K562 (cell line): ENCODE measurements around the gene TECPR2. TPM values are rescaled to one million over a fixed set of nuclear protein-coding genes. Genes with fewer than 3 reads are reported as not detected.

ENCODE experiments used
- BCOR ChIP-seq: fragments of 450-650 bp; IDR thresholded peaks from 2 replicates; pipeline ENCODE4 v1.6.1; 2016
- FOXP1 ChIP-seq: sonication (generic); formaldehyde crosslinking; IDR thresholded peaks from 2 replicates; pipeline ENCODE4 v1.8.0; 2022; ENCODE audit warnings: mild to moderate bottlenecking, missing genetic modification reagents
- GATAD2A ChIP-seq: fragments of 450-650 bp; IDR thresholded peaks from 2 replicates; pipeline ENCODE4 v1.6.1; 2017
- NRF1 ChIP-seq, 2 experiments: fragments of 450-650 bp; IDR thresholded peaks in 1 of 2; conservative IDR thresholded peaks in 1 of 2; 2 replicates each; pipeline ENCODE4 v1.6.1; 2014; ENCODE audit warnings: mild to moderate bottlenecking in 2 of 2
- RUNX1 ChIP-seq: sonication (generic); IDR thresholded peaks from 2 replicates; pipeline ENCODE4 v1.6.1; 2016; ENCODE audit warnings: antibody characterized with exemption, low read depth
- SIN3B ChIP-seq: fragments of 450-650 bp; IDR thresholded peaks from 2 replicates; pipeline ENCODE4 v1.6.1; 2017; ENCODE audit warnings: low read depth, mild to moderate bottlenecking, moderate library complexity
- ZBTB1 ChIP-seq: sonication (generic); formaldehyde crosslinking; IDR thresholded peaks from 2 replicates; pipeline ENCODE4 v1.8.1; 2023; ENCODE audit warnings: missing genetic modification reagents, low read depth, mild to moderate bottlenecking, borderline replicate concordance
- ZNF408 ChIP-seq: fragments of 250-450 bp; sonication (Bioruptor Pico); IDR thresholded peaks from 2 replicates; pipeline ENCODE4 v1.4.0; 2020; ENCODE audit warnings: low read depth, mild to moderate bottlenecking, moderate library complexity
- ZNF57 ChIP-seq: fragments of 450-650 bp; formaldehyde crosslinking; IDR thresholded peaks from 2 replicates; pipeline ENCODE4 v1.4.0; 2020; ENCODE audit warnings: mild to moderate bottlenecking, moderate library complexity
- polyA plus RNA-seq, 8 experiments: library from polyadenylated mRNA; depleted of rRNA in 4 of 8; stranded (reverse) in 5 of 8; unstranded in 3 of 8; fragments of >200 nt; fragmentation: Nextera tagmentation in 2 of 8; fragmentation: Illumina TruSeq in 1 of 8; extraction: Ambion mirVana in 2 of 8; extraction: Trizol in 1 of 8; gene quantifications; 2 replicates each; pipeline versions ENCODE4 v1.2.1 to v1.2.3, GENCODE V29; 2011 to 2014; ENCODE audit warnings: inconsistent platforms in 1 of 8, missing spikeins in 1 of 8
- total RNA-seq, 7 experiments: library from RNA; depleted of rRNA in 6 of 7; stranded (reverse); fragments of >200 nt in 6 of 7; fragmentation: Illumina TruSeq in 2 of 7; extraction: Trizol in 2 of 7; gene quantifications; 2 replicates each; pipeline versions ENCODE4 v1.2.1 to v1.2.3, GENCODE V29; 2011 to 2021; ENCODE audit warnings: low replicate concordance in 1 of 7
- TF ChIP-seq, protein P1 (sequence below), 2 experiments: fragments of 450-650 bp in 1 of 2; sonication (generic) in 1 of 2; formaldehyde crosslinking in 1 of 2; IDR thresholded peaks; 2 replicates each; pipeline versions ENCODE4 v1.7.1 to v1.9.0; 2016 to 2022; ENCODE audit warnings: inconsistent platforms in 1 of 2, mild to moderate bottlenecking in 1 of 2, missing genetic modification reagents in 1 of 2
- TF ChIP-seq, protein P2 (sequence below): fragments of 250-450 bp; sonication (Bioruptor Pico); IDR thresholded peaks from 2 replicates; pipeline ENCODE4 v1.8.0; 2022; ENCODE audit warnings: inconsistent platforms, mild to moderate bottlenecking, moderate library complexity, borderline replicate concordance
- TF ChIP-seq, protein P3 (sequence below): fragments of 250-450 bp; sonication (Bioruptor Pico); IDR thresholded peaks from 2 replicates; pipeline ENCODE4 v1.9.0; 2021; ENCODE audit warnings: mild to moderate bottlenecking, inconsistent platforms
- TF ChIP-seq, protein P4 (sequence below): sonication (generic); formaldehyde crosslinking; IDR thresholded peaks from 2 replicates; pipeline ENCODE4 v1.9.0; 2022; ENCODE audit warnings: mild to moderate bottlenecking, missing genetic modification reagents

TECPR2 gene
- total and polyA plus RNA-seq, 9 of the 15 experiments (the other 6 are each of a cell fraction or from before 2014, with no cell fraction given), result 0.04 to 3.0 (median 0.83) TPM

DNA sequence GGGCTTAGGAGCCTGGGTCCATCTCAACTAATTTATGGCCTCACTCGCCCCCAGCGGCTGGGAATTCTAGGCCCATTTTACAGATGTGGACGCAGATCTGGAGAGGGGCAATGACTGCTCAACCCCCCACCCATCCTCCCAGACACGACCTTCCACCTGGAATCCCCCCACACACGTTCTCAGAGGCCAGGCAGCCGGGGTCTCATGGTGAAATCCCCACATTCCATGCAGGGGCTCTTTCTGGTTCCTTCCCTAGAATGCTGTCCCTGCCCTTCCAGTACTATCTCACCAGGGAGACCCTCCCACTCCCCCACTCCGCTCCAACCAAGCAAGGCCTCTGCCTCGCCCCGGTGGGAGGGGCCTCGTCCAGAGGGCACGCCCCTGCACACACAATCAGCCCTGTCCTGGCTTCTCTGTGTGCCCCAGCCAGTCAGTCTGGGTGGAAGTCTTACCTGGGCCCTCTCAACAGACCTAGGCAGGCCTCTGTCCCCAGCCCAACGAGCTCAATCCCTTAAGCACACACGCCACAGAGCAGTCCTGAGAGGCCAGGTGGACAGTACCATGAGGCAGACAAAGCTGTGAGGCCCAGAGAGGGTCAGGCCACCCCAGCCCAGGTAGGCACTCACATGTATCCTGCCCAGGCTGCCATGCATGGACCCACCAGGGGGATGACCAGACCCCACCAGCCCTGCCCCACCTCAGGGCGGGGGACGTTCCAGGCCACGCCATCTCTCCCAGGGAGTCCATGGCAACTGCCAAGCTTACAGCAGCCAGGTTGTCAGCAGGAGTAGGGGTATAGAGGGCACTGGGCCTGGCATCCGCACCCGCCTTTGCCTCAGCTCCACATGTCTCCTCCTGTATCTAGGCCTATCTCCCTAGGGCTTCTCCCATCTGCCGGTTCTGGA lies 148.1 kb downstream of the TECPR2 start (continued):
- TF ChIP-seq, protein P1, sequence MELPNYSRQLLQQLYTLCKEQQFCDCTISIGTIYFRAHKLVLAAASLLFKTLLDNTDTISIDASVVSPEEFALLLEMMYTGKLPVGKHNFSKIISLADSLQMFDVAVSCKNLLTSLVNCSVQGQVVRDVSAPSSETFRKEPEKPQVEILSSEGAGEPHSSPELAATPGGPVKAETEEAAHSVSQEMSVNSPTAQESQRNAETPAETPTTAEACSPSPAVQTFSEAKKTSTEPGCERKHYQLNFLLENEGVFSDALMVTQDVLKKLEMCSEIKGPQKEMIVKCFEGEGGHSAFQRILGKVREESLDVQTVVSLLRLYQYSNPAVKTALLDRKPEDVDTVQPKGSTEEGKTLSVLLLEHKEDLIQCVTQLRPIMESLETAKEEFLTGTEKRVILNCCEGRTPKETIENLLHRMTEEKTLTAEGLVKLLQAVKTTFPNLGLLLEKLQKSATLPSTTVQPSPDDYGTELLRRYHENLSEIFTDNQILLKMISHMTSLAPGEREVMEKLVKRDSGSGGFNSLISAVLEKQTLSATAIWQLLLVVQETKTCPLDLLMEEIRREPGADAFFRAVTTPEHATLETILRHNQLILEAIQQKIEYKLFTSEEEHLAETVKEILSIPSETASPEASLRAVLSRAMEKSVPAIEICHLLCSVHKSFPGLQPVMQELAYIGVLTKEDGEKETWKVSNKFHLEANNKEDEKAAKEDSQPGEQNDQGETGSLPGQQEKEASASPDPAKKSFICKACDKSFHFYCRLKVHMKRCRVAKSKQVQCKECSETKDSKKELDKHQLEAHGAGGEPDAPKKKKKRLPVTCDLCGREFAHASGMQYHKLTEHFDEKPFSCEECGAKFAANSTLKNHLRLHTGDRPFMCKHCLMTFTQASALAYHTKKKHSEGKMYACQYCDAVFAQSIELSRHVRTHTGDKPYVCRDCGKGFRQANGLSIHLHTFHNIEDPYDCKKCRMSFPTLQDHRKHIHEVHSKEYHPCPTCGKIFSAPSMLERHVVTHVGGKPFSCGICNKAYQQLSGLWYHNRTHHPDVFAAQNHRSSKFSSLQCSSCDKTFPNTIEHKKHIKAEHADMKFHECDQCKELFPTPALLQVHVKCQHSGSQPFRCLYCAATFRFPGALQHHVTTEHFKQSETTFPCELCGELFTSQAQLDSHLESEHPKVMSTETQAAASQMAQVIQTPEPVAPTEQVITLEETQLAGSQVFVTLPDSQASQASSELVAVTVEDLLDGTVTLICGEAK (IDR thresholded peaks at IDR 0.05), result 0 out of 2 replicates have a peak, but pooled peaks have one; percentile 7
- TF ChIP-seq, protein P1 (CRISPR knock-in tag; IDR thresholded peaks at IDR 0.05), result no peak
- TF ChIP-seq ZNF57, result no peak
- peak; percentile 14 to 26; a peak in 1 of 4 replicates for TF ChIP-seq NRF1 (conservative IDR thresholded peaks at IDR 0.05 in 1 of 2, IDR thresholded peaks at IDR 0.05 in 1 of 2)
- peak; percentile 39; the same call in 1 of the 2 replicates for TF ChIP-seq ZBTB1 (CRISPR knock-in tag)
- TF ChIP-seq SIN3B, result no peak
- TF ChIP-seq RUNX1, result no peak
- TF ChIP-seq FOXP1 (CRISPR knock-in tag), result no peak
- TF ChIP-seq, protein P2, sequence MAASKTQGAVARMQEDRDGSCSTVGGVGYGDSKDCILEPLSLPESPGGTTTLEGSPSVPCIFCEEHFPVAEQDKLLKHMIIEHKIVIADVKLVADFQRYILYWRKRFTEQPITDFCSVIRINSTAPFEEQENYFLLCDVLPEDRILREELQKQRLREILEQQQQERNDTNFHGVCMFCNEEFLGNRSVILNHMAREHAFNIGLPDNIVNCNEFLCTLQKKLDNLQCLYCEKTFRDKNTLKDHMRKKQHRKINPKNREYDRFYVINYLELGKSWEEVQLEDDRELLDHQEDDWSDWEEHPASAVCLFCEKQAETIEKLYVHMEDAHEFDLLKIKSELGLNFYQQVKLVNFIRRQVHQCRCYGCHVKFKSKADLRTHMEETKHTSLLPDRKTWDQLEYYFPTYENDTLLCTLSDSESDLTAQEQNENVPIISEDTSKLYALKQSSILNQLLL (CRISPR knock-in tag), result no peak
- TF ChIP-seq ZNF408 (CRISPR knock-in tag), result no peak
- no peak; the same call in 1 of the 2 replicates for TF ChIP-seq GATAD2A
- TF ChIP-seq, protein P3, sequence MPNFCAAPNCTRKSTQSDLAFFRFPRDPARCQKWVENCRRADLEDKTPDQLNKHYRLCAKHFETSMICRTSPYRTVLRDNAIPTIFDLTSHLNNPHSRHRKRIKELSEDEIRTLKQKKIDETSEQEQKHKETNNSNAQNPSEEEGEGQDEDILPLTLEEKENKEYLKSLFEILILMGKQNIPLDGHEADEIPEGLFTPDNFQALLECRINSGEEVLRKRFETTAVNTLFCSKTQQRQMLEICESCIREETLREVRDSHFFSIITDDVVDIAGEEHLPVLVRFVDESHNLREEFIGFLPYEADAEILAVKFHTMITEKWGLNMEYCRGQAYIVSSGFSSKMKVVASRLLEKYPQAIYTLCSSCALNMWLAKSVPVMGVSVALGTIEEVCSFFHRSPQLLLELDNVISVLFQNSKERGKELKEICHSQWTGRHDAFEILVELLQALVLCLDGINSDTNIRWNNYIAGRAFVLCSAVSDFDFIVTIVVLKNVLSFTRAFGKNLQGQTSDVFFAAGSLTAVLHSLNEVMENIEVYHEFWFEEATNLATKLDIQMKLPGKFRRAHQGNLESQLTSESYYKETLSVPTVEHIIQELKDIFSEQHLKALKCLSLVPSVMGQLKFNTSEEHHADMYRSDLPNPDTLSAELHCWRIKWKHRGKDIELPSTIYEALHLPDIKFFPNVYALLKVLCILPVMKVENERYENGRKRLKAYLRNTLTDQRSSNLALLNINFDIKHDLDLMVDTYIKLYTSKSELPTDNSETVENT (CRISPR knock-in tag), result no peak
- TF ChIP-seq BCOR, result peak; percentile 61; the same call in 1 of the 2 replicates
- TF ChIP-seq, protein P4, sequence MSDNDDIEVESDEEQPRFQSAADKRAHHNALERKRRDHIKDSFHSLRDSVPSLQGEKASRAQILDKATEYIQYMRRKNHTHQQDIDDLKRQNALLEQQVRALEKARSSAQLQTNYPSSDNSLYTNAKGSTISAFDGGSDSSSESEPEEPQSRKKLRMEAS (CRISPR knock-in tag), result peak; percentile 40; the same call in 1 of the 2 replicates
